ENCODE results near the gene ZFYVE21.

- TF ChIP-seq POLR2A (IDR thresholded peaks at IDR 0.05) (no peak), CTCF (IDR thresholded peaks at IDR 0.05) (no peak), POLR2AphosphoS5 (IDR thresholded peaks at IDR 0.05) (no peak), EP300 (IDR thresholded peaks at IDR 0.05) (no peak)
These were observed 5.9 kb downstream of the ZFYVE21 start for GRCh38 chr14:103721334-103722120.
